CD4-positive, alpha-beta T cell treated with Interferon alpha-2 for 1 hour (primary cell): ENCODE results near the gene PDE11A.

ENCODE experiments used
- DNase-seq, 2 donors: peaks; one replicate each; pipeline ENCODE4 v3.0.0-alpha.2; 2020 to 2022

Gene PDE11A

GRCh38 chr2:177617849-177618248, 454.7 kb downstream of the PDE11A start:
- DNase-seq, result no peak

- DNase-seq, result no peak
Observed at GRCh38 chr2:177616731-177617130, 455.8 kb downstream of the PDE11A start.

GRCh38 chr2:177616066-177616465, 456.5 kb downstream of the PDE11A start:
- no peak for DNase-seq

- DNase-seq, result no peak
Observed at GRCh38 chr2:177612659-177613058, 459.9 kb downstream of the PDE11A start.

- no peak for DNase-seq
Observed at GRCh38 chr2:177611310-177611886, 461.2 kb downstream of the PDE11A start.

GRCh38 chr2:177610813-177611212, 461.8 kb downstream of the PDE11A start:
- no peak for DNase-seq

- DNase-seq, result no peak
Observed at GRCh38 chr2:177606636-177607035, 465.9 kb downstream of the PDE11A start.

- peak in 1 of 2 donors; percentile 15 for DNase-seq
Observed at GRCh38 chr2:177604271-177605065, 468.1 kb downstream of the PDE11A start.

GRCh38 chr2:177603768-177604167, 468.8 kb downstream of the PDE11A start:
- no peak for DNase-seq

GRCh38 chr2:177603181-177603580, 469.4 kb downstream of the PDE11A start:
- DNase-seq, result no peak

- DNase-seq, result no peak
Observed at GRCh38 chr2:177602611-177603164, 469.9 kb downstream of the PDE11A start.

GRCh38 chr2:177600917-177601316, 471.7 kb downstream of the PDE11A start:
- no peak for DNase-seq

- no peak for DNase-seq
Observed at GRCh38 chr2:177599956-177600355, 472.6 kb downstream of the PDE11A start.

- DNase-seq, result no peak
Observed at GRCh38 chr2:177599139-177599688, 473.4 kb downstream of the PDE11A start.

- DNase-seq, result no peak
Observed at GRCh38 chr2:177598326-177599138, 474.0 kb downstream of the PDE11A start.

GRCh38 chr2:177597759-177598158, 474.8 kb downstream of the PDE11A start:
- no peak for DNase-seq

- no peak for DNase-seq
Observed at GRCh38 chr2:177596866-177597265, 475.7 kb downstream of the PDE11A start.

GRCh38 chr2:177595126-177595845, 477.3 kb downstream of the PDE11A start:
- no peak for DNase-seq

GRCh38 chr2:177593402-177593801, 479.2 kb downstream of the PDE11A start:
- DNase-seq, result no peak

- DNase-seq, result no peak
Observed at GRCh38 chr2:177592945-177593344, 479.6 kb downstream of the PDE11A start.

GRCh38 chr2:177592397-177592796, 480.2 kb downstream of the PDE11A start:
- no peak for DNase-seq

GRCh38 chr2:177589186-177589585, 483.4 kb downstream of the PDE11A start:
- DNase-seq, result no peak
